22Rv1 (cell line): ENCODE measurements around the gene HIVEP3.

Source experiments
- ZFX ChIP-seq: fragments of 450-650 bp; IDR thresholded peaks from 2 replicates; pipeline ENCODE4 v1.6.1; 2017; ENCODE audit warnings: antibody characterized with exemption, borderline replicate concordance
- TF ChIP-seq, protein P1 (sequence below): fragments of 450-650 bp; IDR thresholded peaks from 2 replicates; pipeline ENCODE4 v1.5.1; 2017; ENCODE audit warnings: mild to moderate bottlenecking

GRCh38 chr1:41637367-41637766, 281.4 kb downstream of the HIVEP3 start:
- TF ChIP-seq, protein P1, sequence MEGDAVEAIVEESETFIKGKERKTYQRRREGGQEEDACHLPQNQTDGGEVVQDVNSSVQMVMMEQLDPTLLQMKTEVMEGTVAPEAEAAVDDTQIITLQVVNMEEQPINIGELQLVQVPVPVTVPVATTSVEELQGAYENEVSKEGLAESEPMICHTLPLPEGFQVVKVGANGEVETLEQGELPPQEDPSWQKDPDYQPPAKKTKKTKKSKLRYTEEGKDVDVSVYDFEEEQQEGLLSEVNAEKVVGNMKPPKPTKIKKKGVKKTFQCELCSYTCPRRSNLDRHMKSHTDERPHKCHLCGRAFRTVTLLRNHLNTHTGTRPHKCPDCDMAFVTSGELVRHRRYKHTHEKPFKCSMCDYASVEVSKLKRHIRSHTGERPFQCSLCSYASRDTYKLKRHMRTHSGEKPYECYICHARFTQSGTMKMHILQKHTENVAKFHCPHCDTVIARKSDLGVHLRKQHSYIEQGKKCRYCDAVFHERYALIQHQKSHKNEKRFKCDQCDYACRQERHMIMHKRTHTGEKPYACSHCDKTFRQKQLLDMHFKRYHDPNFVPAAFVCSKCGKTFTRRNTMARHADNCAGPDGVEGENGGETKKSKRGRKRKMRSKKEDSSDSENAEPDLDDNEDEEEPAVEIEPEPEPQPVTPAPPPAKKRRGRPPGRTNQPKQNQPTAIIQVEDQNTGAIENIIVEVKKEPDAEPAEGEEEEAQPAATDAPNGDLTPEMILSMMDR: no peak
- no peak for TF ChIP-seq ZFX
